Ammon's horn (tissue), 1 donor: ENCODE measurements around the gene GOLGA8Q.
"Not testable (repeated sequence)": the region's sequence is repeated elsewhere in the genome, so short reads cannot be mapped to it uniquely, and the experiment has no call there.

Source experiments
- DNase-seq: peaks from one replicate; pipeline ENCODE4 v3.0.0-alpha.2; 2016; ENCODE audit warnings: low spot score

The GOLGA8Q gene

GRCh38 chr15:30551750-30552149 is at the start of gene GOLGA8Q:
Gene GOLGA8Q (plus strand): TSS chr15:30552050. CDS start chr15:30552078, 28 bp downstream.
- DNase-seq = not testable (repeated sequence)

GRCh38 chr15:30502904-30503781 is 48.7 kb upstream of the GOLGA8Q start:
- DNase-seq = not testable (repeated sequence)

GRCh38 chr15:30504162-30504843 is 47.5 kb upstream of the GOLGA8Q start:
- DNase-seq = not testable (repeated sequence)

GRCh38 chr15:30514545-30514944 is 37.3 kb upstream of the GOLGA8Q start:
- DNase-seq = not testable (repeated sequence)

GRCh38 chr15:30523453-30524243 is 28.2 kb upstream of the GOLGA8Q start:
- DNase-seq = not testable (repeated sequence)

- not testable (repeated sequence) for DNase-seq
These were observed 25.9 kb upstream of the GOLGA8Q start for GRCh38 chr15:30525912-30526311.

GRCh38 chr15:30529049-30529448 is 22.8 kb upstream of the GOLGA8Q start:
- DNase-seq = not testable (repeated sequence)

- DNase-seq = not testable (repeated sequence)
These were observed 15.1 kb downstream of the GOLGA8Q start for GRCh38 chr15:30566949-30567348.

- DNase-seq = not testable (repeated sequence)
These were observed 21.2 kb downstream of the GOLGA8Q start for GRCh38 chr15:30573012-30573491.

- DNase-seq = not testable (repeated sequence)
These were observed 27.6 kb downstream of the GOLGA8Q start for GRCh38 chr15:30579394-30579970.

GRCh38 chr15:30580716-30581115 is 28.9 kb downstream of the GOLGA8Q start:
- DNase-seq = not testable (repeated sequence)

GRCh38 chr15:30598953-30599352 is 47.1 kb downstream of the GOLGA8Q start:
- not testable (repeated sequence) for DNase-seq

- DNase-seq = not testable (repeated sequence)
These were observed 51.9 kb downstream of the GOLGA8Q start, which contains the start of gene GOLGA8H for GRCh38 chr15:30603796-30604195. Gene GOLGA8H (plus strand): TSS chr15:30604028. CDS start chr15:30604126, 98 bp downstream.
